Left cardiac atrium (tissue), 4 donors: ENCODE results near the gene MARK1. TPM values are rescaled to one million over a fixed set of nuclear protein-coding genes. Genes with fewer than 3 reads are reported as not detected.

Experiments used
- ATAC-seq, 2 donors: fragments of 200-7000 bp; cut with Tn5 transposase; one replicate each; pipeline ENCODE4 v1.9.1; 2020; ENCODE audit warnings: mild to moderate bottlenecking in 2 of 2, moderate library complexity in 2 of 2
- DNase-seq: peaks from one replicate; pipeline ENCODE4 v3.0.0-alpha.2; 2020
- intact Hi-C, 2 donors: fragments of 100-400 bp; cut with DNase I; formaldehyde crosslinking; loops; one replicate each; pipeline versions ENCODE4 v1.14.1 to v1.15.1; 2022 to 2023
- total RNA-seq, 2 donors: library from RNA; stranded (reverse); fragmentation: NEBNext Ultra II Directional; extraction: Animal tissue kit (Norgen Biotek cat#: 25700); gene quantifications; one replicate each; pipeline ENCODE4 v1.2.1, GENCODE V29; 2021
- donor health status: DM: no; HTN: yes; CAD: no.
- donor health status: DM: no; HTN: yes; CAD: no; lungs with severe emphysema.
- donor health status: DM: yes; HTN: yes; CAD: no.
- donor health status: Dilated cardiomyopathy.

The MARK1 gene
- total RNA-seq, 2 donors from 2014 or later = 16.7 to 17.7 TPM

GRCh38 chr1:220526294-220526693 lies 1.6 kb upstream of the MARK1 start:
- intact Hi-C loops = no loop called here
- DNase-seq = no peak
- no peak for ATAC-seq

DNA sequence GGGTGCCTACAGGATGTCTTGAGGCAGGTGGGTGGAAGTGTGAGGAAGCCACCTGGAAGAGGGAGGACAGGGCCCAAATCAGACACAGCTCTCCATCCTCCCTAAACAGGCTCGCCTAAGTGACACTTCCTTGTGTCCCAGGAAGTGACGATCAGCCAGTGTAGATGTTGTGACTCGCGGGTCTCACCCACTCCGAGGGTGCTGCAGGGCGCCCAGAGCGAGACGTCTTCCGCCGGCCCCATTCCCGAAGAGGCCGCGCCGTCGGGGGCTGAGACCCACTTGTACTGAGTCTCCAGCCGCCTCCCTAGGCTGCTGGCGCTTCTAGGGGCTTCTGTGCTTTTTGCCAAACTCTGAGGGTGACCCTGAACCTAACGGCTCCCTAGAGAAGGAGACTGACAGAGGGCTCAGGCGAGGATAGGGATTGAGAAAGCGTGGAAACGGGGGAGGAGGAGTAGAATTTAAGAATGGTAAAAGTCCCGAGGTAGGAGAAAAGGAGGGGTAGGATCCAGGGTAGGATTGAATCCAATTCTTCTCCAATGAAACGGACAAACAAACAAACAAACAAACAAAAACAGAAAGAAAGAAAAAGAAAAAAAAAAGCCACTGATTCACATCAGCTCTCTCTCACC lies 543 bp upstream of the MARK1 start:
- ATAC-seq = peak; percentile 74 to 76
- peak; percentile 38 for DNase-seq
- intact Hi-C loops = no loop called here

- peak; percentile 1 to 16 for ATAC-seq
- intact Hi-C loops = no loop called here
These were observed 954 bp downstream of the MARK1 start for GRCh38 chr1:220528679-220529501.

GRCh38 chr1:220529521-220530020 lies 1.6 kb downstream of the MARK1 start:
- intact Hi-C loops = no loop called here
- no peak for ATAC-seq
- no peak for DNase-seq

More at GRCh38 chr1:220528679-220529501, 954 bp downstream of the MARK1 start:
- DNase-seq = peak; percentile 46

- no peak for ATAC-seq
- intact Hi-C loops = no loop called here
- no peak for DNase-seq
These were observed 5.7 kb downstream of the MARK1 start for GRCh38 chr1:220533504-220534109.

DNA sequence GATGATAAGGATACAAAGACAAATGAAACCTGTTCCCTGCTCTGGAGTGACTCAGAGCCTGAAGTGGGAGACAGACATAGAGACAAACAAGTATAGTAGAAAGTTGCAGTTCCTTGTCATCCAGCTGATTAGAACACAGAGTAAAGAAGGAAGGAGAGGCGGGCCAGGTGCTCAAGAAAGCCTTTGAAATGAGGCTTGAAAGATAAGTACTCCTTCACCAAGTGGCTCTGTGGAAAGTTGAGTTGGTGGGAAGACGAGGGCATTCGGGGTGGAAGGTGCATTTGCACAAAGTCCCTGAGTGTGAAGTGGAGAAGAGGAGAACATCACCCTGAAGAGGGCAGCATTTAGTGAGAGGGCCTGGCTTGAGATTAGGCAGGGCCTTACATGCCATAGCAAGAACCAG lies 17.0 kb downstream of the MARK1 start:
- ATAC-seq = no peak
- intact Hi-C loops = no loop called here
- no peak for DNase-seq

- DNase-seq (no peak), ATAC-seq (peak; percentile 34 to 43)
- intact Hi-C loops = no loop called here
These were observed 23.0 kb downstream of the MARK1 start for GRCh38 chr1:220550811-220551399.

GRCh38 chr1:220551718-220552117 lies 23.8 kb downstream of the MARK1 start:
- intact Hi-C loops = no loop called here
- DNase-seq = no peak
- no peak for ATAC-seq

GRCh38 chr1:220552672-220553260 lies 24.8 kb downstream of the MARK1 start:
- DNase-seq = no peak
- ATAC-seq = no peak
- intact Hi-C loops = no loop called here

GRCh38 chr1:220556641-220557040 lies 28.7 kb downstream of the MARK1 start:
- DNase-seq (no peak), ATAC-seq (no peak)
- intact Hi-C loops = no loop called here

DNA sequence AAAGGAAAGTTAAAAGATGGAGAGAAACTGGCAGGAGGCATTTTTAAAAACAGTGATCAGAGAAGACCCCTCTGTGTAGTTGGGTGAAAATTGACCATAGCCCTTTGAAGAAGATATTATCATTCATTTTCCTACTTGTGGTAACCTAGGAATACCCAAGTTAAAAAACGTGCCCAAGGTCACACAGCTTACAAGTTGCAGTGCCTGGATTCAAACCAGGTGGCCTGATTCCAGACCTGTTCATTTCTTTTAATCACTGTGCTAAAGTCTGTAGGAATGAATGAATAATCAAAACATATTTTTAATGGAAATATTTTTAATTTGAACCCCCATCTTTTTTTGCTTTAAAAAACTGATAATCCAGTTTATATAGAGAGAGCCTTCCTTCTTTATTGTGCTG lies 35.6 kb downstream of the MARK1 start:
- ATAC-seq = no peak
- DNase-seq = no peak
- intact Hi-C loops = no loop called here

GRCh38 chr1:220564216-220564615 lies 36.3 kb downstream of the MARK1 start:
- DNase-seq (no peak), ATAC-seq (no peak)
- intact Hi-C loops = no loop called here

DNA sequence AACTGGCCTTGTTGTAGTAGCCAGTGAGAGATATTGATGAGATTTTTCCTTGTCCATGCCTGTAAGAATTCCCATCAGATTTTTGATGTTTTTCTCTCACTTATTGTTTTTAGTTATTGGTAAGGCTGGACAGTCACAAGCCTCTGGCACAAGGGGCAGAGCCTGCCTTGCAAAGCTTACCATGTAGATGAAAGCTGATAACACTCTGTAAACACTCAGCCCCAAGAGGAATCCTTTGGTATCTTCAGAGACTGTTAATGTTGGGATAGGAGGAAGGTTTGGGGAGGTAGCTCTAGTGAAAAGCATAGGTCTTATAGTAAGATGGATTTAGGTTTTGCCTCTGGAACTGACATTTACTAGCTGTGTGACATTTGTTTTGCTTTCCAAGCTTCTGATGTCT lies 37.7 kb downstream of the MARK1 start:
- DNase-seq (no peak), ATAC-seq (no peak)
- intact Hi-C loops = no loop called here

- DNase-seq (no peak), ATAC-seq (no peak)
- intact Hi-C loops = no loop called here
These were observed 38.9 kb downstream of the MARK1 start for GRCh38 chr1:220566869-220567268.

DNA sequence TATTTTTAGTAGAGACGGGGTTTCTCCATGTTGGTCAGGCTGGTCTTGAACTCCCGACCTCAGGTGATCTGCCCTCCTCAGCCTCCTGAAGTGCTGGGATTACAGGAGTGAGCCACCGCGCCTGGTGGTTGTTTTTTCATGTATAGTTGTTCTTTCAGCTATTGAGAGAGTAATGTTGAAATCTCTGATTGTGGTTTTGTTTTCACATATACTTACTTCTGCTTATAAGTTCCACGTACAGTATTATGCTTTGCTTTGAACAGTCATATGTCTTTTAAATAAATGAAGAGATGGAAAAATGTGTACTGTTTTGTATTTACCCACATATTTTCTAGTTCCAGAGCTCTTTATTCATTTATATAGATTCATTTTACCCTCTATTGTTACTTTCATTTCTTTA lies 44.5 kb downstream of the MARK1 start:
- intact Hi-C loops = no loop called here
- DNase-seq (no peak), ATAC-seq (no peak)

GRCh38 chr1:220573836-220574235 lies 45.9 kb downstream of the MARK1 start:
- DNase-seq = no peak
- ATAC-seq = no peak
- intact Hi-C loops = no loop called here

GRCh38 chr1:220575718-220576497 lies 48.0 kb downstream of the MARK1 start:
- no peak for DNase-seq
- ATAC-seq = no peak
- intact Hi-C loops = no loop called here

- intact Hi-C loops = no loop called here
- no peak for DNase-seq
These were observed 50.0 kb downstream of the MARK1 start for GRCh38 chr1:220577926-220578325.

DNA sequence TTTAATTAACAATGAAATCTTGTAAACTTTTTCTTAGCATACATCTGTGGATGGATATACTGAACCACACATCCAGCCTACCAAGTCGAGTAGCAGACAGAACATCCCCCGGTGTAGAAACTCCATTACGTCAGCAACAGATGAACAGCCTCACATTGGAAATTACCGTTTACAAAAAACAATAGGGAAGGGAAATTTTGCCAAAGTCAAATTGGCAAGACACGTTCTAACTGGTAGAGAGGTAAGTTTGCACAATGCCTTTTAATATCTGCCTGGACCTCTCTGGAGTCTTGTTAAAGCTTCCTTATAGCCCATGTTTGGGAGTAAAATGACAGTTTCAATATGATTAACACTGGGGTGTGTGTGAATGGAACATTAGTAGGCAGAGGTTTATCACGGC lies 51.4 kb downstream of the MARK1 start:
- ATAC-seq = no peak
- intact Hi-C loops = no loop called here
- DNase-seq = no peak

More at GRCh38 chr1:220577926-220578325, 50.0 kb downstream of the MARK1 start:
- ATAC-seq = no peak
